HL-60 (cell line): Measurements from ENCODE around the gene DOCK10.

Experiments
- CTCF ChIP-seq: IDR thresholded peaks from one replicate; pipeline ENCODE4 v1.5.1; 2011; ENCODE audit warnings: low read length, control low read depth, inconsistent platforms; ENCODE audit not compliant: insufficient read depth
- GABPA ChIP-seq: IDR thresholded peaks from 2 replicates; pipeline ENCODE4 v1.6.1; 2012; ENCODE audit warnings: low read depth
- POLR2AphosphoS5 ChIP-seq: IDR thresholded peaks from 2 replicates; pipeline ENCODE4 v1.6.1; 2012; ENCODE audit warnings: low read depth
- SPI1 ChIP-seq: IDR thresholded peaks from 2 replicates; pipeline ENCODE4 v1.6.1; 2012; ENCODE audit warnings: low read depth, mild to moderate bottlenecking, borderline replicate concordance
- TF ChIP-seq, protein P1 (sequence below): IDR thresholded peaks from 2 replicates; pipeline ENCODE4 v1.6.1; 2012; ENCODE audit warnings: low read depth; ENCODE audit not compliant: insufficient replicate concordance

DNA sequence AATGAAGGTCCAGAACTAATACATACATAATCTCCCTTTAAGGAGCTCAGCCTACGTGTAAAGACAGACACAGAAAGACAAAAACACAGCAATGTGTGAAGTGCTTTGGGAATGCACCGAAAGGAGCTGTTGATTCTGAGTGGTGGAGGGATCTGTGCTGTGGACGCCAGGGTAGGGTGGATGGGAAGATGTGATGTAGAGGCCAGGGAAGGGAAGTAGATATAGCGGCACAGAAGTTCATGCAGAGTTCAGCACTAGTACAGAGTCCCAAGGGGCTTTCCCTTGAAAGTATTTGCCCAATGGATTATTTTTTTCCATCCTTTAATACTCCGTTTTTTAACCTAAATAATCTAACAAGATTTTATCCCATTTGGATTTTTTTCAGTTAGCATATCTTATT lies 32.1 kb upstream of the DOCK10 start:
- no peak for TF ChIP-seq CTCF
- no peak for TF ChIP-seq GABPA
- no peak for TF ChIP-seq POLR2AphosphoS5
- TF ChIP-seq, protein P1, sequence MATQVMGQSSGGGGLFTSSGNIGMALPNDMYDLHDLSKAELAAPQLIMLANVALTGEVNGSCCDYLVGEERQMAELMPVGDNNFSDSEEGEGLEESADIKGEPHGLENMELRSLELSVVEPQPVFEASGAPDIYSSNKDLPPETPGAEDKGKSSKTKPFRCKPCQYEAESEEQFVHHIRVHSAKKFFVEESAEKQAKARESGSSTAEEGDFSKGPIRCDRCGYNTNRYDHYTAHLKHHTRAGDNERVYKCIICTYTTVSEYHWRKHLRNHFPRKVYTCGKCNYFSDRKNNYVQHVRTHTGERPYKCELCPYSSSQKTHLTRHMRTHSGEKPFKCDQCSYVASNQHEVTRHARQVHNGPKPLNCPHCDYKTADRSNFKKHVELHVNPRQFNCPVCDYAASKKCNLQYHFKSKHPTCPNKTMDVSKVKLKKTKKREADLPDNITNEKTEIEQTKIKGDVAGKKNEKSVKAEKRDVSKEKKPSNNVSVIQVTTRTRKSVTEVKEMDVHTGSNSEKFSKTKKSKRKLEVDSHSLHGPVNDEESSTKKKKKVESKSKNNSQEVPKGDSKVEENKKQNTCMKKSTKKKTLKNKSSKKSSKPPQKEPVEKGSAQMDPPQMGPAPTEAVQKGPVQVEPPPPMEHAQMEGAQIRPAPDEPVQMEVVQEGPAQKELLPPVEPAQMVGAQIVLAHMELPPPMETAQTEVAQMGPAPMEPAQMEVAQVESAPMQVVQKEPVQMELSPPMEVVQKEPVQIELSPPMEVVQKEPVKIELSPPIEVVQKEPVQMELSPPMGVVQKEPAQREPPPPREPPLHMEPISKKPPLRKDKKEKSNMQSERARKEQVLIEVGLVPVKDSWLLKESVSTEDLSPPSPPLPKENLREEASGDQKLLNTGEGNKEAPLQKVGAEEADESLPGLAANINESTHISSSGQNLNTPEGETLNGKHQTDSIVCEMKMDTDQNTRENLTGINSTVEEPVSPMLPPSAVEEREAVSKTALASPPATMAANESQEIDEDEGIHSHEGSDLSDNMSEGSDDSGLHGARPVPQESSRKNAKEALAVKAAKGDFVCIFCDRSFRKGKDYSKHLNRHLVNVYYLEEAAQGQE, result no peak
- no peak for TF ChIP-seq SPI1
